Measurements from ENCODE around the gene IL2RA. TPM values are rescaled to one million over a fixed set of nuclear protein-coding genes. Genes with fewer than 3 reads are reported as not detected.
A peak's percentile ranks its signal among the peaks of the same experiment; 100 is the strongest.

Gene IL2RA
- total and polyA plus RNA-seq, 2 donors (not counting 1 experiment from before 2014, with no cell fraction given): 7.2 to 56.7 TPM

DNA sequence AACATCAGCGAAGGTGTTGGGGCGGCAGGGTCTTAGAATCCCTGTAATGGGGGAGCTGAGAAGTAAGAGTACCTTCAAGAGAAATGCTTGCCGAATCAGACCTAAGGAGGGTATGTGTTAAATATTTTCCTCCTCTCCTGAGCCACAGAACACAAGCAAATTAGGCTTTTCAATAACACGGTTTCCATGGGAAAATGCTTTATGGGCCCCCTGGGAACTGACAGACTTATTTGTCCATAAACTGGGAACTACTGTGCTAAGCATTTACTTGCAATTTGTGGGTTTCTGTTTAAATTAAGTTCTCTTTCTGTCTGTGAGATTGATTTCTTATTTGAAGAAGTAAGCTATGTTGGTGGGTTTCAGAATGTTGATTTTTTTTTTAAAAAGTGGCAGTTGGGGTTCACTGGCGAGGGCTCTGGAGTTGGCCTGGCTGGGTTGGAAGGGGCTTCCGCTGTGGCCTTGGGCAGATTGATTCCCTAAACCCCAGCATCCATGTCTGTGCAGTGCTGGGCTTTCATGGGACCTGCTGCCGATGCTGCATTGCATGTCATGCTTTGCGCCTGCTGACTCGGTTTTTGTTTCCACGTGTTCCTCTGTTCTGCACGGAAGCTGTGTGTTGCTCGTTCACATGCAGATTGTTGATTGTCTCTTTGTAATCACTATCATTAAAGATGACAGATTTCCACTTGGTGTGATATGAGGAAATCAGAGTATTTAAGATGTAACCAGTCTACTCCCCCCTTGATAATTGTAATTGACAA is 33.8 kb upstream of the IL2RA start:
- no peaks in the 10 kb centered on the region for H3K9me3 ChIP-seq (ENCODE audit: control extremely low read depth in 1 of 3, control insufficient read depth in 2 of 3, insufficient read depth in 1 of 3, low read length in 2 of 3)
- Mint-ChIP-seq H3K27me3 (no peaks in the 10 kb centered on the region), H3K4me1 (peaks cover 50% of the 10 kb centered on the region), H3K27ac (peak overlapping the region; percentile 21), H3K9me3 (ENCODE audit: insufficient read depth) (no peaks in the 10 kb centered on the region), H3K4me3 (no peak overlapping the region)
- 96% methylated on average over 6 of the region's 12 CpGs for WGBS (ENCODE audit: insufficient coverage)
- intact Hi-C loops (cut with micrococcal nuclease): no loop called here
- no peak overlapping the region for H3K4me3 ChIP-seq (ENCODE audit: control extremely low read depth in 1 of 5, extremely low read depth in 1 of 5, insufficient read depth in 1 of 5, low read depth in 2 of 5, low read length in 4 of 5)
- no peak overlapping the region for H2AFZ ChIP-seq (ENCODE audit: insufficient read depth, low read depth, low read length, poor library complexity, severe bottlenecking)
- peaks cover 9 to 11% of the 10 kb centered on the region in 2 donors for H3K4me1 ChIP-seq (ENCODE audit: control insufficient read depth in 2 of 2, insufficient read depth in 2 of 2, low read length in 2 of 2)
- TF ChIP-seq EZH2 (IDR thresholded peaks at IDR 0.05; ENCODE audit: borderline replicate concordance, insufficient read depth, low read depth, low read length, poor library complexity, severe bottlenecking): no peak
- TF ChIP-seq, protein P1, sequence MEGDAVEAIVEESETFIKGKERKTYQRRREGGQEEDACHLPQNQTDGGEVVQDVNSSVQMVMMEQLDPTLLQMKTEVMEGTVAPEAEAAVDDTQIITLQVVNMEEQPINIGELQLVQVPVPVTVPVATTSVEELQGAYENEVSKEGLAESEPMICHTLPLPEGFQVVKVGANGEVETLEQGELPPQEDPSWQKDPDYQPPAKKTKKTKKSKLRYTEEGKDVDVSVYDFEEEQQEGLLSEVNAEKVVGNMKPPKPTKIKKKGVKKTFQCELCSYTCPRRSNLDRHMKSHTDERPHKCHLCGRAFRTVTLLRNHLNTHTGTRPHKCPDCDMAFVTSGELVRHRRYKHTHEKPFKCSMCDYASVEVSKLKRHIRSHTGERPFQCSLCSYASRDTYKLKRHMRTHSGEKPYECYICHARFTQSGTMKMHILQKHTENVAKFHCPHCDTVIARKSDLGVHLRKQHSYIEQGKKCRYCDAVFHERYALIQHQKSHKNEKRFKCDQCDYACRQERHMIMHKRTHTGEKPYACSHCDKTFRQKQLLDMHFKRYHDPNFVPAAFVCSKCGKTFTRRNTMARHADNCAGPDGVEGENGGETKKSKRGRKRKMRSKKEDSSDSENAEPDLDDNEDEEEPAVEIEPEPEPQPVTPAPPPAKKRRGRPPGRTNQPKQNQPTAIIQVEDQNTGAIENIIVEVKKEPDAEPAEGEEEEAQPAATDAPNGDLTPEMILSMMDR (IDR thresholded peaks at IDR 0.05): no peak
- DNase-seq (no peak), ATAC-seq (ENCODE audit: low read depth) (no peak)
- H3K27ac ChIP-seq (ENCODE audit: low read length in 2 of 2): no peak overlapping the region
- H3K9ac ChIP-seq (ENCODE audit: low read length): no peak overlapping the region
- POLR2A ChIA-PET: no interaction called here
- CTCF ChIA-PET: interaction anchor here (0.9 to 2.5 kb wide), 4 partner anchors 10 to 310 kb away, joined by 3 to 10 read pairs (median 6); no protein-coding TSS in a partner anchor
- peaks cover 12 to 20% of the 10 kb centered on the region in 2 experiments for H3K36me3 ChIP-seq (replicated peaks in 1 of 2; ENCODE audit: control extremely low read depth in 1 of 2, control insufficient read depth in 1 of 2, extremely low read depth in 1 of 2, insufficient read depth in 2 of 2, low read length in 1 of 2)
- H4K20me1 ChIP-seq (ENCODE audit: control insufficient read depth, insufficient read depth, low read length, poor library complexity, severe bottlenecking): peaks cover 63% of the 10 kb centered on the region
- peaks cover 95% of the 10 kb centered on the region for H3K79me2 ChIP-seq (ENCODE audit: control insufficient read depth, insufficient read depth, low read length)
- H3K4me2 ChIP-seq (replicated peaks; ENCODE audit: low read depth, low read length, poor library complexity, severe bottlenecking): no peak overlapping the region
- H3K27me3 ChIP-seq (replicated peaks in 1 of 4; ENCODE audit: control extremely low read depth in 1 of 4, control insufficient read depth in 3 of 4, insufficient read depth in 4 of 4, low read length in 3 of 4): no peaks in the 10 kb centered on the region

GRCh38 chr10:6092731-6093130 is 30.6 kb upstream of the IL2RA start:
- H3K9me3 ChIP-seq (ENCODE audit: control extremely low read depth in 1 of 3, control insufficient read depth in 2 of 3, insufficient read depth in 1 of 3, low read length in 2 of 3): no peaks in the 10 kb centered on the region
- Mint-ChIP-seq H3K27me3 (no peaks in the 10 kb centered on the region), H3K4me1 (peaks cover 66% of the 10 kb centered on the region), H3K27ac (no peak overlapping the region), H3K4me3 (no peak overlapping the region), H3K9me3 (ENCODE audit: insufficient read depth) (no peaks in the 10 kb centered on the region)
- no peak overlapping the region for H3K4me3 ChIP-seq (ENCODE audit: control extremely low read depth in 1 of 5, extremely low read depth in 1 of 5, insufficient read depth in 1 of 5, low read depth in 2 of 5, low read length in 4 of 5)
- no peaks in the 10 kb centered on the region for H3K27me3 ChIP-seq (replicated peaks in 1 of 4; ENCODE audit: control extremely low read depth in 1 of 4, control insufficient read depth in 3 of 4, insufficient read depth in 4 of 4, low read length in 3 of 4)
- H3K4me2 ChIP-seq (replicated peaks; ENCODE audit: low read depth, low read length, poor library complexity, severe bottlenecking): no peak overlapping the region
- DNase-seq (no peak), ATAC-seq (ENCODE audit: low read depth) (no peak)
- H4K20me1 ChIP-seq (ENCODE audit: control insufficient read depth, insufficient read depth, low read length, poor library complexity, severe bottlenecking): peaks cover 67% of the 10 kb centered on the region
- H3K4me1 ChIP-seq (ENCODE audit: control insufficient read depth in 2 of 2, insufficient read depth in 2 of 2, low read length in 2 of 2): peaks cover 26 to 30% of the 10 kb centered on the region in 2 donors
- no peak overlapping the region for H2AFZ ChIP-seq (ENCODE audit: insufficient read depth, low read depth, low read length, poor library complexity, severe bottlenecking)
- POLR2A ChIA-PET: no interaction called here
- H3K36me3 ChIP-seq (replicated peaks in 1 of 2; ENCODE audit: control extremely low read depth in 1 of 2, control insufficient read depth in 1 of 2, extremely low read depth in 1 of 2, insufficient read depth in 2 of 2, low read length in 1 of 2): peaks cover 3 to 8% of the 10 kb centered on the region in 2 experiments
- TF ChIP-seq, protein P1 (IDR thresholded peaks at IDR 0.05): no peak
- TF ChIP-seq EZH2 (IDR thresholded peaks at IDR 0.05; ENCODE audit: borderline replicate concordance, insufficient read depth, low read depth, low read length, poor library complexity, severe bottlenecking): no peak
- no peak overlapping the region for H3K9ac ChIP-seq (ENCODE audit: low read length)
- H3K79me2 ChIP-seq (ENCODE audit: control insufficient read depth, insufficient read depth, low read length): peaks cover 88% of the 10 kb centered on the region
- H3K27ac ChIP-seq (ENCODE audit: low read length in 2 of 2): no peak overlapping the region
- WGBS (ENCODE audit: insufficient coverage): 70% methylated on average over 2 of the region's 2 CpGs
- intact Hi-C loops (cut with micrococcal nuclease): no loop called here
- CTCF ChIA-PET: interaction anchor here (1.0 to 4.9 kb wide), 3 partner anchors 12 to 309 kb away, joined by 3 to 27 read pairs (median 5); no protein-coding TSS in a partner anchor
